ENCODE results near the gene BTBD16. TPM values are rescaled to one million over a fixed set of nuclear protein-coding genes. Genes with fewer than 3 reads are reported as not detected.

The BTBD16 gene
- total and polyA plus RNA-seq, 2 donors (not counting 3 experiments of a cell fraction or from before 2014, with no cell fraction given) = 0.04 TPM; not detected in 1

DNA sequence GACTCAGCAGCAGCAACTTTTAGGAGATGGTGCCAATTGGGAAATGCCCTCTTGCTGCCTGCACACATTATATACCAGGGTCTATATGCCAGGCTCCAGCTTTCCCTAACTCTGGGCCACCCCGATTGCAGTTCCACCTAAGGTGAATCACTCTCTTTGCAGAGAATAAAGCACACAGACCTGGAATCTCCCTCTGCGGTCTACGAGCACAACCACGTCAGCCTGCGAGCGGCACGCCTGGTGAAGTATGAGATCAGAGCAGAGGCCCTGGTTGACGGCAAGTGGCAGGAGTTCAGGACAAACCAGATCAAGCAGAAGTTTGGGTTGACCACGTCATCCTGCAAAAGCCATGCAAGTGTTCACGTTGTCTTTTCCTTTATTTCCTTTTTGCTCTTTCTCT lies 65.2 kb downstream of the BTBD16 start:
- ChIA-PET POLR2A (no interaction called here), CTCF (interaction anchor here (1.4 to 1.6 kb wide), 3 partner anchors 34 to 99 kb away, joined by 3 to 9 read pairs (median 5); no protein-coding TSS in a partner anchor)
- no peak for FAIRE-seq
- Histone ChIP-seq H2AFZ (ENCODE audit: low read depth, low read length) (no peak overlapping the region), H3K9me1 (replicated peaks; ENCODE audit: control insufficient read depth, extremely low read depth, insufficient read depth, low read length) (no peaks in the 10 kb centered on the region), H3K27ac (ENCODE audit: insufficient read depth, low read depth, low read length) (no peak overlapping the region), H3K36me3 (ENCODE audit: control insufficient read depth in 2 of 2, extremely low read depth in 1 of 2, insufficient read depth in 2 of 2, low read length in 2 of 2) (no peaks in the 10 kb centered on the region), H3K9ac (replicated peaks; ENCODE audit: extremely low read depth, insufficient read depth, low read length) (no peak overlapping the region), H3K9me3 (replicated peaks; ENCODE audit: control insufficient read depth, insufficient read depth, low read length) (no peaks in the 10 kb centered on the region), H4K20me1 (replicated peaks; ENCODE audit: control insufficient read depth, extremely low read depth, insufficient read depth, low read length) (no peaks in the 10 kb centered on the region), H3K4me3 (replicated peaks in 1 of 3; ENCODE audit: insufficient read depth in 1 of 3, low read depth in 1 of 3, low read length in 3 of 3) (no peak overlapping the region), H3K4me2 (ENCODE audit: insufficient read depth, low read length) (no peak overlapping the region), H3K79me2 (ENCODE audit: control insufficient read depth, insufficient read depth, low read length) (no peaks in the 10 kb centered on the region), H3K27me3 (ENCODE audit: control insufficient read depth in 2 of 2, insufficient read depth in 2 of 2, low read length in 2 of 2) (peaks cover 0 to 2% of the 10 kb centered on the region in 2 experiments), H3K4me1 (ENCODE audit: control insufficient read depth, extremely low read depth, insufficient read depth, low read length) (no peaks in the 10 kb centered on the region)
- TF ChIP-seq EZH2 (IDR thresholded peaks at IDR 0.05; ENCODE audit: borderline replicate concordance, low read depth, low read length, severe bottlenecking) (no peak), GATA2 (IDR thresholded peaks at IDR 0.05; ENCODE audit: insufficient read depth, insufficient read length, low read depth, low read length) (no peak), JUN (IDR thresholded peaks at IDR 0.05; ENCODE audit: borderline replicate concordance, insufficient read depth, insufficient read length, low read depth) (no peak), POLR2A (IDR thresholded peaks at IDR 0.05; ENCODE audit: low read depth, low read length) (no peak), MYC (IDR thresholded peaks at IDR 0.05; ENCODE audit: low read depth, low read length) (no peak), FOS (IDR thresholded peaks at IDR 0.05; ENCODE audit: borderline replicate concordance, insufficient read depth, low read length) (no peak), POLR2AphosphoS5 (IDR thresholded peaks at IDR 0.05; ENCODE audit: insufficient read depth, low read depth, low read length) (no peak)
- TF ChIP-seq, protein P1, sequence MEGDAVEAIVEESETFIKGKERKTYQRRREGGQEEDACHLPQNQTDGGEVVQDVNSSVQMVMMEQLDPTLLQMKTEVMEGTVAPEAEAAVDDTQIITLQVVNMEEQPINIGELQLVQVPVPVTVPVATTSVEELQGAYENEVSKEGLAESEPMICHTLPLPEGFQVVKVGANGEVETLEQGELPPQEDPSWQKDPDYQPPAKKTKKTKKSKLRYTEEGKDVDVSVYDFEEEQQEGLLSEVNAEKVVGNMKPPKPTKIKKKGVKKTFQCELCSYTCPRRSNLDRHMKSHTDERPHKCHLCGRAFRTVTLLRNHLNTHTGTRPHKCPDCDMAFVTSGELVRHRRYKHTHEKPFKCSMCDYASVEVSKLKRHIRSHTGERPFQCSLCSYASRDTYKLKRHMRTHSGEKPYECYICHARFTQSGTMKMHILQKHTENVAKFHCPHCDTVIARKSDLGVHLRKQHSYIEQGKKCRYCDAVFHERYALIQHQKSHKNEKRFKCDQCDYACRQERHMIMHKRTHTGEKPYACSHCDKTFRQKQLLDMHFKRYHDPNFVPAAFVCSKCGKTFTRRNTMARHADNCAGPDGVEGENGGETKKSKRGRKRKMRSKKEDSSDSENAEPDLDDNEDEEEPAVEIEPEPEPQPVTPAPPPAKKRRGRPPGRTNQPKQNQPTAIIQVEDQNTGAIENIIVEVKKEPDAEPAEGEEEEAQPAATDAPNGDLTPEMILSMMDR (IDR thresholded peaks at IDR 0.05; ENCODE audit: extremely low read depth in 1 of 2, insufficient read depth in 1 of 2, low read depth in 1 of 2, low read length in 2 of 2) = no peak
- TF ChIP-seq, protein P2, sequence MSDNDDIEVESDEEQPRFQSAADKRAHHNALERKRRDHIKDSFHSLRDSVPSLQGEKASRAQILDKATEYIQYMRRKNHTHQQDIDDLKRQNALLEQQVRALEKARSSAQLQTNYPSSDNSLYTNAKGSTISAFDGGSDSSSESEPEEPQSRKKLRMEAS (IDR thresholded peaks at IDR 0.05; ENCODE audit: insufficient read depth, insufficient read length) = no peak
- DNase-seq (ENCODE audit: low read depth, low spot score) = no peak
- BruUV-seq (replicated peaks) = no TSS peak
- dilution Hi-C loops (cut with MboI; ENCODE audit: extremely low pct_ligation_motif_present, low sequenced_read_pairs) = no loop called here
- intact Hi-C loops (cut with micrococcal nuclease) = no loop called here
